ENCODE results near the gene KRTAP15-1. TPM values are rescaled to one million over a fixed set of nuclear protein-coding genes. Genes with fewer than 3 reads are reported as not detected.

Gene KRTAP15-1, protein sequence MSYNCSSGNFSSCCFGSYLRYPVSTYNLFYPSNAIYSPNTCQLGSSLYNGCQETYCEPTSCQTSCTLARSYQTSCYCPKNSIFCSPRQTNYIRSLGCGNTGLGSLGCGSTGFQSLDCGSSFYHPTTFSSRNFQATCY
- total RNA-seq: not detected
- long read RNA-seq: 0 reads

DNA sequence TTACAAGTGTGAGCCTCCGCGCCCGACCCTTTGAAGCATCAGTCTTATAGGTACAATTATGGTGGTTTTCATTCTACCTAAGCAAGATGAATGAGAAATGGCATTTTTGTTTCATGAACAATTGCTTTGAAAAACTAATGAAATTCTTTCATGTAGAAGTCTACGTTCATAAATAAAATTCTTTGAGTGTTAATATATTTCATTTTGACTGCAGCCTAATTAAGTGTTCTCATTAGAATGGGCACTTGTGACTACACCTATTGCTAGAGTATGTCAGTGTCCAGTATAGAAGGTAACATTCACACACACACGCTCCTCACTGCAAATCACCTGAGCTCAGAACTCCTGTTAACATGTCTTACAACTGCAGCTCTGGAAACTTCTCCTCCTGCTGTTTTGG is at the start of gene KRTAP15-1:
Gene KRTAP15-1 (plus strand): TSS at position 301 of the 400 bp plus-strand sequence. CDS start 53 bp downstream, at position 354.
- Histone ChIP-seq H3K27ac (replicated peaks) (no peak within 1 kb of the TSS), H3K9me3 (replicated peaks) (no peaks in the 10 kb centered on the region), H3K36me3 (no peaks in the 10 kb centered on the region), H3K4me1 (no peaks in the 10 kb centered on the region), H3K27me3 (ENCODE audit: low read depth) (peaks cover 5% of the 10 kb centered on the region), H3K4me3 (no peak within 1 kb of the TSS)
- TF ChIP-seq, protein P1, sequence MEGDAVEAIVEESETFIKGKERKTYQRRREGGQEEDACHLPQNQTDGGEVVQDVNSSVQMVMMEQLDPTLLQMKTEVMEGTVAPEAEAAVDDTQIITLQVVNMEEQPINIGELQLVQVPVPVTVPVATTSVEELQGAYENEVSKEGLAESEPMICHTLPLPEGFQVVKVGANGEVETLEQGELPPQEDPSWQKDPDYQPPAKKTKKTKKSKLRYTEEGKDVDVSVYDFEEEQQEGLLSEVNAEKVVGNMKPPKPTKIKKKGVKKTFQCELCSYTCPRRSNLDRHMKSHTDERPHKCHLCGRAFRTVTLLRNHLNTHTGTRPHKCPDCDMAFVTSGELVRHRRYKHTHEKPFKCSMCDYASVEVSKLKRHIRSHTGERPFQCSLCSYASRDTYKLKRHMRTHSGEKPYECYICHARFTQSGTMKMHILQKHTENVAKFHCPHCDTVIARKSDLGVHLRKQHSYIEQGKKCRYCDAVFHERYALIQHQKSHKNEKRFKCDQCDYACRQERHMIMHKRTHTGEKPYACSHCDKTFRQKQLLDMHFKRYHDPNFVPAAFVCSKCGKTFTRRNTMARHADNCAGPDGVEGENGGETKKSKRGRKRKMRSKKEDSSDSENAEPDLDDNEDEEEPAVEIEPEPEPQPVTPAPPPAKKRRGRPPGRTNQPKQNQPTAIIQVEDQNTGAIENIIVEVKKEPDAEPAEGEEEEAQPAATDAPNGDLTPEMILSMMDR (IDR thresholded peaks at IDR 0.05; ENCODE audit: borderline replicate concordance): no peak
- no peak for DNase-seq
- intact Hi-C loops (cut with micrococcal nuclease): loop anchor here (5.0 kb wide), 1 partner anchor 292 kb away; no protein-coding TSS in a partner anchor

DNA sequence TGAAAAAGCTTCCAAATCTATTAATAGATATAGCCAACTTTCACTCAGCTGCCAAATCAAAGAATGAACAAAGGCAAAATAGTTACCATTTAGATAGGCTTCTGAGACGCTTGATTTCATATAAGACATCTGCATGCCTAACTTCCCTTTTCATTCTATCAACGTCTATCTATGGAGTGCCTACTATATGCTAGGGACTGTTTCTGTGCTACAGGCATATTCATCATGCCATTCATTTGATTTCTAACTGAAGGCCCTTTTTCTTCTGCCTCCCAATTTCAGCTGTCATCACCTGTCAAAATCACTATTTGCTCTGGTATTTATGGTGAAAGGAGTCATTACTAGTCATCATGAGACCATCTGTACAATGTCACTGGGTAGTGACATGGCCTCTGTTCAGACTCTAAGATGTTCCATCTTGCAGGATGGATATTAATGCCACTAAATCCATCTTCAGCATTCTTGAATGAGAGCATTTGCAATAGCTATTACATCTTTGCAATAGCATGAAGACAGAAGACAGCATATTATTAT is 48.5 kb upstream of the KRTAP15-1 start:
- intact Hi-C loops (cut with micrococcal nuclease): no loop called here
- H3K27ac ChIP-seq (replicated peaks): no peak overlapping the region
- no peaks in the 10 kb centered on the region for H3K4me1 ChIP-seq
- H3K36me3 ChIP-seq: no peaks in the 10 kb centered on the region
- DNase-seq: no peak
- TF ChIP-seq, protein P1 (IDR thresholded peaks at IDR 0.05; ENCODE audit: borderline replicate concordance): no peak
- H3K9me3 ChIP-seq (replicated peaks): peaks cover 22% of the 10 kb centered on the region
- H3K27me3 ChIP-seq (ENCODE audit: low read depth): no peaks in the 10 kb centered on the region
- no peak overlapping the region for H3K4me3 ChIP-seq

DNA sequence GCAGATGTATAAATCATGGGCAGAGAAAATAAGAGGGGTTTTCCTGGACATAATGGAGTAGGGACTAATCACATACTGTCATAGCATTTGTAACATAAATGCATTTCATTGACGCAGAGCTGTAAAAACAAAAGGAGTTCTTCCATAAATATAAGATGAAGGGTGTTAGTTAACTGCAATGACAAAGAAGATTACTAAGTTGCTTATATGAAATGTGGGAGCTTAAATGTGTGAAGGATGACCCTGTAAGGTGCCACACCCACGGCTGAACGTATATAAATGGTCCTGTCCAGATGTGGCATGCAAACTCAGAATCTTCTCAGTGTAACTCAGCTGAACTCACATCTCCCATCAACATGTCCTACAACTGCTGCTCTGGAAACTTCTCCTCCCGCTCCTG is 44.3 kb upstream of the KRTAP15-1 start, which contains the start of gene KRTAP13-1:
Gene KRTAP13-1 (plus strand): TSS at position 301 of the 400 bp plus-strand sequence. CDS start 56 bp downstream, at position 357.
- no peaks in the 10 kb centered on the region for H3K36me3 ChIP-seq
- H3K4me3 ChIP-seq: no peak within 1 kb of the TSS
- H3K4me1 ChIP-seq: no peaks in the 10 kb centered on the region
- peaks cover 7% of the 10 kb centered on the region for H3K9me3 ChIP-seq (replicated peaks)
- no peaks in the 10 kb centered on the region for H3K27me3 ChIP-seq (ENCODE audit: low read depth)
- intact Hi-C loops (cut with micrococcal nuclease): no loop called here
- no peak for DNase-seq
- TF ChIP-seq, protein P1 (IDR thresholded peaks at IDR 0.05; ENCODE audit: borderline replicate concordance): no peak
- no peak within 1 kb of the TSS for H3K27ac ChIP-seq (replicated peaks)

DNA sequence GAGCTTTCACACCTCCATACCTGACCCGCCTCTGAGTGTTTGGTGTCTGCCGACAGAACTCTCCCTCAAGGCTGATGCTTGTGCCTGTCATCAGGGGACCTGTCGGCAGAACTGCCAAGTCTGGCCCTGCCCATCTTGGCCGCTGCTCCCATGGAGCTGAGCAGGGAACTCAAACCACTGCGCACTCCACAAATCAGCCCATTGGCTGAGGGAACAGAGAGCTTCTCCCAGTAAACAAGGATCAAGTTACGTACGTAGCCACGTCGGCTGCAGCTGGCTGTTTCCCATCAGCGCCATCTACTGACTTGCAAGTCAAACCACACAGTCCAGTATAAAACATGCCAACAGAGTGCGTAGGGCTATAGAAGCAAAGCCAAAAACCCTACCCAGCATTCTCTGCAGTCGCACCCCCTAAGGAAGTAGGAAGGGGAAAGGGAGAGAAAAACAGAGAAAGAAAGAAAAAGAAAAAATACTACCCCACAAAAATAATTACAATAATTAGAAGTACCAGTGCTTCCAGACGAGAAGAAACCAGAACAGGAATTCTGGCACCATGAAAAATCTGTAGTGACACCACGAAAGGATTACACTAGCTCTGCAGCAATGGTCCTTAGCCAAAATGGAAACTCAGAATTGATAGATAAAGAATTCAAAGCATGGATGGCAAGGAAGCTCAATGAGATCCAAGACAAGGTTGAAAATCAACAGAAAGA is 31.1 kb upstream of the KRTAP15-1 start:
- Histone ChIP-seq H3K4me3 (no peak overlapping the region), H3K27me3 (ENCODE audit: low read depth) (no peaks in the 10 kb centered on the region), H3K27ac (replicated peaks) (no peak overlapping the region), H3K9me3 (replicated peaks) (peaks cover 17% of the 10 kb centered on the region), H3K4me1 (no peaks in the 10 kb centered on the region), H3K36me3 (no peaks in the 10 kb centered on the region)
- no peak for DNase-seq
- intact Hi-C loops (cut with micrococcal nuclease): no loop called here
- TF ChIP-seq, protein P1 (IDR thresholded peaks at IDR 0.05; ENCODE audit: borderline replicate concordance): peak; percentile 47

DNA sequence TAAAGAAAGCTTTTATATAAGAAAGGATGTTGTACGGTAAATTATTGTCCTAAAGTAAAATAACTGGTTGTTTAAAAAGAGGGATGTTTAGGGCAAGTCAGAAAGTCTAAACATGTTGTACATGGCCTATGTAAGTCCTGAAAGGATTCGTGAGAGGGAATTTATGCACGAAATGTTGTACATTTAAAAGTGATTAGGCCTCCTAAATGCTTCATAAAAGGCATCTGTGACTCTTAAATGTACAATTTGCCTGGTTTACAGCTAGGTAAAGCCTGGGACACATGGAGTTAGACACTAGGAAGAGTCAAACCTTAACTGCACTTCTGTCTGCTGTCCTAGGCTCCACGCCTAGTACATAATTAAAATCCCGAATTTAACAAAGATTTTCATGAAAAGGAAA is 24.1 kb upstream of the KRTAP15-1 start:
- intact Hi-C loops (cut with micrococcal nuclease): no loop called here
- TF ChIP-seq, protein P1 (IDR thresholded peaks at IDR 0.05; ENCODE audit: borderline replicate concordance): no peak
- no peak overlapping the region for H3K27ac ChIP-seq (replicated peaks)
- H3K4me1 ChIP-seq: no peaks in the 10 kb centered on the region
- H3K4me3 ChIP-seq: no peak overlapping the region
- no peaks in the 10 kb centered on the region for H3K36me3 ChIP-seq
- H3K9me3 ChIP-seq (replicated peaks): peaks cover 5% of the 10 kb centered on the region
- no peaks in the 10 kb centered on the region for H3K27me3 ChIP-seq (ENCODE audit: low read depth)
- DNase-seq: no peak

All from left ventricle myocardium inferior (tissue), 1 donor.